H1 (cell line): ENCODE measurements around the gene TRIM44. TPM values are rescaled to one million over a fixed set of nuclear protein-coding genes. Genes with fewer than 3 reads are reported as not detected.

Experiments
- CTCF ChIA-PET: fragments of 300-600 bp; sonication (Branson Sonifier 250); formaldehyde crosslinking; loops from one replicate; lab custom pipeline; 2021; ENCODE audit not compliant: partially characterized antibody; lab: Charles Lee
- POLR2A ChIA-PET: fragments of 300-600 bp; sonication (Branson Sonifier 250); formaldehyde crosslinking; loops from one replicate; lab custom pipeline; 2021; ENCODE audit warnings: inconsistent platforms; ENCODE audit not compliant: partially characterized antibody; lab: Charles Lee
- DNase-seq, 2 experiments: peaks; one replicate each; pipeline versions ENCODE4 v3.0.0 to v3.0.0-alpha.2; 2010 to 2022; ENCODE audit warnings: low spot score in 2 of 2, low read depth in 1 of 2, mixed read lengths in 1 of 2
- FAIRE-seq: peaks from 2 replicates; lab custom pipeline; 2011; peaks lifted over from hg19 to GRCh38; lab: Jason Lieb, UNC
- H2AFZ ChIP-seq: 2 replicates; pipeline ENCODE4 v1.8.1; 2012; ENCODE audit warnings: low read length, inconsistent platforms
- H2AK5ac ChIP-seq: 2 replicates; pipeline ENCODE4 v1.6.1; 2013; ENCODE audit warnings: low read depth, low read length
- H2BK120ac ChIP-seq: replicated peaks from 2 replicates; pipeline ENCODE3; 2013; ENCODE audit warnings: low read depth, low read length, inconsistent platforms
- H2BK12ac ChIP-seq: 2 replicates; pipeline ENCODE4 v1.6.1; 2013; ENCODE audit warnings: low read depth, low read length
- H2BK15ac ChIP-seq: 2 replicates; pipeline ENCODE4 v1.6.1; 2013; ENCODE audit warnings: low read length
- H2BK20ac ChIP-seq: 2 replicates; pipeline ENCODE4 v1.6.1; 2013; ENCODE audit warnings: low read length
- H2BK5ac ChIP-seq: 2 replicates; pipeline ENCODE4 v1.6.1; 2013; ENCODE audit warnings: low read depth, low read length
- H3K14ac ChIP-seq: 2 replicates; pipeline ENCODE4 v1.6.1; 2013; ENCODE audit warnings: inconsistent platforms; ENCODE audit not compliant: insufficient read length
- H3K18ac ChIP-seq: 2 replicates; pipeline ENCODE4 v1.6.1; 2013; ENCODE audit warnings: low read length; ENCODE audit errors: extremely low read depth
- H3K23ac ChIP-seq: 2 replicates; pipeline ENCODE4 v1.6.1; 2013; ENCODE audit warnings: inconsistent platforms; ENCODE audit not compliant: insufficient read length
- H3K23me2 ChIP-seq: 2 replicates; pipeline ENCODE4 v1.6.1; 2013; ENCODE audit warnings: low read depth, low read length
- H3K27ac ChIP-seq: 2 replicates; pipeline ENCODE4 v1.6.1; 2011; ENCODE audit warnings: low read depth, low read length, inconsistent platforms
- H3K27me3 ChIP-seq, 4 experiments: replicated peaks in 1 of 4; 1 replicate in 1 of 4; 2 replicates in 3 of 4; pipeline versions ENCODE4 v1.6.1 to v1.8.1; 2011 to 2013; ENCODE audit warnings: low read length in 3 of 4, mild to moderate bottlenecking in 3 of 4, inconsistent platforms in 2 of 4, mixed read lengths in 2 of 4, moderate library complexity in 1 of 4; ENCODE audit not compliant: control insufficient read depth in 3 of 4, insufficient read depth in 3 of 4; ENCODE audit errors: extremely low read depth in 1 of 4
- H3K36me3 ChIP-seq, 4 experiments: 2 replicates each; pipeline versions ENCODE4 v1.6.1 to v1.8.1; 2011 to 2013; ENCODE audit warnings: mild to moderate bottlenecking in 4 of 4, low read length in 3 of 4, moderate library complexity in 2 of 4, control low read depth in 1 of 4, inconsistent platforms in 1 of 4; ENCODE audit not compliant: insufficient read depth in 4 of 4, control insufficient read depth in 2 of 4
- H3K4ac ChIP-seq: replicated peaks from 2 replicates; pipeline ENCODE3; 2013; ENCODE audit warnings: low read length, low read depth, mixed read lengths, inconsistent platforms; ENCODE audit not compliant: insufficient read length
- H3K4me1 ChIP-seq, 4 experiments: replicated peaks in 1 of 4; 1 replicate in 1 of 4; 2 replicates in 3 of 4; pipeline versions ENCODE4 v1.6.1 to v1.8.1; 2011 to 2013; ENCODE audit warnings: low read length in 3 of 4, inconsistent platforms in 2 of 4, mixed read lengths in 1 of 4; ENCODE audit not compliant: insufficient read depth in 4 of 4, control insufficient read depth in 3 of 4
- H3K4me2 ChIP-seq, 2 experiments: 2 replicates each; pipeline versions ENCODE4 v1.6.1 to v1.8.1; 2011 to 2013; ENCODE audit warnings: low read depth in 2 of 2, low read length in 2 of 2, control low read depth in 1 of 2, inconsistent platforms in 1 of 2, mild to moderate bottlenecking in 1 of 2; ENCODE audit not compliant: insufficient read depth in 1 of 2
- H3K4me3 ChIP-seq, 4 experiments: fragments of 200-600, 300-600 bp in 1 of 4; sonication (generic), shearing (Covaris generic), sonication (Bioruptor Twin) in 1 of 4; 2 replicates each; pipeline versions ENCODE4 v1.5.1 to v1.8.1; 2011 to 2016; ENCODE audit warnings: low read length in 4 of 4, low read depth in 3 of 4, control low read depth in 2 of 4, inconsistent platforms in 2 of 4, mild to moderate bottlenecking in 2 of 4, mixed read lengths in 1 of 4, moderate library complexity in 1 of 4; ENCODE audit not compliant: insufficient read depth in 2 of 4; ENCODE audit errors: extremely low read depth in 1 of 4
- H3K56ac ChIP-seq: replicated peaks from 2 replicates; pipeline ENCODE3; 2013; ENCODE audit warnings: low read depth, mild to moderate bottlenecking, mixed read lengths, low read length, inconsistent platforms; ENCODE audit not compliant: insufficient read length
- H3K79me1 ChIP-seq: 2 replicates; pipeline ENCODE4 v1.6.1; 2013; ENCODE audit warnings: low read depth, low read length, control low read depth
- H3K79me2 ChIP-seq, 2 experiments: 2 replicates each; pipeline versions ENCODE4 v1.6.1 to v1.8.1; 2012 to 2013; ENCODE audit warnings: low read length in 2 of 2, mild to moderate bottlenecking in 2 of 2, inconsistent platforms in 1 of 2; ENCODE audit not compliant: insufficient read depth in 2 of 2, control insufficient read depth in 1 of 2
- H3K9ac ChIP-seq, 4 experiments: replicated peaks in 1 of 4; 1 replicate in 1 of 4; 2 replicates in 3 of 4; pipeline versions ENCODE4 v1.6.1 to v1.8.1; 2011 to 2013; ENCODE audit warnings: low read depth in 3 of 4, low read length in 3 of 4, control low read depth in 2 of 4, mild to moderate bottlenecking in 2 of 4, moderate library complexity in 2 of 4, inconsistent platforms in 1 of 4; ENCODE audit errors: extremely low read depth in 1 of 4
- H3K9me3 ChIP-seq, 2 experiments: 2 replicates each; pipeline versions ENCODE4 v1.6.1 to v1.8.1; 2012 to 2013; ENCODE audit warnings: mild to moderate bottlenecking in 2 of 2, moderate library complexity in 2 of 2, control low read depth in 1 of 2, inconsistent platforms in 1 of 2, low read depth in 1 of 2, low read length in 1 of 2, mixed read lengths in 1 of 2; ENCODE audit not compliant: insufficient read depth in 2 of 2
- H4K20me1 ChIP-seq, 2 experiments: replicated peaks in 1 of 2; 2 replicates each; pipeline versions ENCODE3 to v1.8.1; 2011 to 2013; ENCODE audit warnings: inconsistent platforms in 2 of 2, low read length in 2 of 2, mild to moderate bottlenecking in 1 of 2; ENCODE audit not compliant: insufficient read depth in 2 of 2, control insufficient read depth in 1 of 2
- H4K5ac ChIP-seq: 2 replicates; pipeline ENCODE4 v1.6.1; 2013; ENCODE audit warnings: low read length, low read depth, mixed read lengths, inconsistent platforms; ENCODE audit not compliant: insufficient read length
- H4K8ac ChIP-seq: 2 replicates; pipeline ENCODE4 v1.8.0; 2013; ENCODE audit warnings: mild to moderate bottlenecking, moderate library complexity, low read length, inconsistent platforms; ENCODE audit not compliant: insufficient read depth; ENCODE audit errors: extremely low read depth
- H4K91ac ChIP-seq: replicated peaks from 2 replicates; pipeline ENCODE3; 2013; ENCODE audit warnings: low read length, mixed read lengths, inconsistent platforms; ENCODE audit not compliant: insufficient read length
- ASH2L ChIP-seq: fragments of 200-600, 300-600 bp; sonication (generic); IDR thresholded peaks from one replicate; pipeline ENCODE4 v1.7.1; 2017; ENCODE audit warnings: low read length
- BRCA1 ChIP-seq: IDR thresholded peaks from 2 replicates; pipeline ENCODE4 v1.6.1; 2012; ENCODE audit warnings: low read depth, low read length, improper control_type of control experiment
- NRF1 ChIP-seq: IDR thresholded peaks from 2 replicates; pipeline ENCODE4 v1.6.1; 2011; ENCODE audit warnings: mild to moderate bottlenecking, low read depth, low read length, improper control_type of control experiment
- POU5F1 ChIP-seq: IDR thresholded peaks from 2 replicates; pipeline ENCODE4 v1.6.1; 2011; ENCODE audit warnings: low read depth, mild to moderate bottlenecking, low read length, moderate library complexity
- RNF2 ChIP-seq: fragments of 200-900, 300-1000 bp; sonication (generic); IDR thresholded peaks from 2 replicates; pipeline ENCODE4 v1.7.1; 2016; ENCODE audit warnings: borderline replicate concordance, low read depth, mild to moderate bottlenecking, antibody characterized with exemption, low read length; ENCODE audit not compliant: poor library complexity, severe bottlenecking; ENCODE audit errors: missing control alignments
- SIRT6 ChIP-seq: IDR thresholded peaks from one replicate; pipeline ENCODE4 v1.7.1; 2012; ENCODE audit warnings: low read length, inconsistent platforms
- YY1 ChIP-seq: IDR thresholded peaks from 2 replicates; pipeline ENCODE4 v1.6.1; 2011; ENCODE audit warnings: low read depth, mild to moderate bottlenecking, low read length
- WGBS, 2 experiments: shearing (Covaris generic) in 1 of 2; methylation state at CpG; one replicate each; pipeline versions ENCODE4 v1.1.6 to v1.1.7; 2013 to 2015; ENCODE audit warnings: low lambda C conversion rate in 2 of 2, mixed read lengths in 2 of 2, inconsistent platforms in 1 of 2, low coverage in 1 of 2, missing lambda C conversion rate in 1 of 2; ENCODE audit not compliant: insufficient replicate concordance in 2 of 2, insufficient coverage in 1 of 2, insufficient read length in 1 of 2; ENCODE audit errors: extremely low coverage in 1 of 2, missing lambda C conversion rate in 1 of 2; 5-methylcytosine and 5-hydroxymethylcytosine counted together
- polyA plus RNA-seq, 7 experiments: library from polyadenylated mRNA; depleted of rRNA in 3 of 7; stranded (reverse) in 5 of 7; unstranded in 2 of 7; fragments of >200 nt in 5 of 7; fragments of 200-250 nt in 2 of 7; gene quantifications; 1 replicate in 5 of 7; 2 replicates in 1 of 7; 4 replicates in 1 of 7; pipeline versions ENCODE4 v1.2.1 to v1.2.3, GENCODE V29; 2011 to 2013; ENCODE audit warnings: missing spikeins in 2 of 7, mixed read lengths in 2 of 7
- total RNA-seq: library from RNA; stranded (reverse); fragmentation: NEBNext Ultra II Directional; extraction: Animal tissue kit (Norgen Biotek cat#: 25700); gene quantifications from 2 replicates; pipeline ENCODE4 v1.2.1, GENCODE V29; 2021

The TRIM44 gene
- total and polyA plus RNA-seq, 2 of the 8 experiments (the other 6 are each of a cell fraction or from before 2014, with no cell fraction given), result 13.9 to 34.4 TPM

- Histone ChIP-seq H3K23me2 (no peaks in the 10 kb centered on the region), H3K18ac (no peak overlapping the region), H2AK5ac (no peak overlapping the region), H4K91ac (no peak overlapping the region), H2BK5ac (no peak overlapping the region), H3K79me2 (no peaks in the 10 kb centered on the region), H4K8ac (no peak overlapping the region), H2BK120ac (no peak overlapping the region), H3K4me2 (no peak overlapping the region), H3K4me3 (no peak overlapping the region), H3K56ac (no peak overlapping the region), H2BK12ac (no peak overlapping the region), H4K5ac (no peak overlapping the region), H3K4ac (no peak overlapping the region), H3K9me3 (no peaks in the 10 kb centered on the region), H2BK20ac (no peak overlapping the region), H3K14ac (no peak overlapping the region), H3K9ac (no peak overlapping the region), H2BK15ac (no peak overlapping the region), H3K79me1 (no peaks in the 10 kb centered on the region), H3K23ac (no peak overlapping the region), H2AFZ (no peak overlapping the region), H3K4me1 (no peaks in the 10 kb centered on the region), H3K36me3 (no peaks in the 10 kb centered on the region), H3K27ac (no peak overlapping the region), H4K20me1 (no peaks in the 10 kb centered on the region), H3K27me3 (no peaks in the 10 kb centered on the region)
- no peak for FAIRE-seq
- WGBS, 2 experiments, result 75% methylated on average over 6 of the region's 6 CpGs; no CpG with 5 or more reads in 1 of the 2 experiments
- DNase-seq, result no peak
- POLR2A ChIA-PET, result no interaction called here
- CTCF ChIA-PET, result interaction anchor here (0.6 to 2.7 kb wide), 10 partner anchors 9 to 622 kb away, joined by 3 to 14 read pairs (median 4); no protein-coding TSS in a partner anchor
- TF ChIP-seq POU5F1 (no peak), NRF1 (no peak), YY1 (no peak), ASH2L (no peak), SIRT6 (no peak), BRCA1 (no peak), RNF2 (no peak)
Observed at GRCh38 chr11:35791088-35791958, 128.7 kb downstream of the TRIM44 start.
